Bone marrow (tissue), 2 donors: ENCODE measurements around the gene SFTPA2.
"Not testable (repeated sequence)": the region's sequence is repeated elsewhere in the genome, so short reads cannot be mapped to it uniquely, and the experiment has no call there.

ENCODE experiments used
- DNase-seq, 2 donors: peaks; one replicate each; lab custom pipeline; 2025; lab: John Stamatoyannopoulos, UW

SFTPA2 gene

DNA sequence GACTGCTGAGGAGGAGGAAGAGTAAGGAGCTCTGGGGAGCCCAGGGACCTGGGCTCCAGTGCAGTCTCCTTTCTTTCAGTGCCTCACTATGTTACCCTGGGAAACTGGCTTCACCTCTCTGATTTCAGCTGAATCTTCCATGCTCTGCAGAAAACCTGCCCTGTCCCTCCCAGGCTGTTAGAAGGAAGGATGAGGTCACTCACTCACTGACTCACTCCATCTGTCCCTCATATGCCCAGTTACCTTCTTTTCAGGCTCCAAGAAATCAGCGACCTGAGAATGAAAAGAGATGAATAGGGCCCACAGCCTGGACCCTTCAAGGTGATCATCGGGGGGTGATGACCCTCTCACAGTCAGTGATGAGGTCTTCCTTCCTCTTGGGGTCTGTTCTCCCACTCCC, 481 bp downstream of the SFTPA2 start:
- DNase-seq: no peak

GRCh38 chr10:79556961-79557360, 3.2 kb downstream of the SFTPA2 start:
- not testable (repeated sequence) for DNase-seq

DNA sequence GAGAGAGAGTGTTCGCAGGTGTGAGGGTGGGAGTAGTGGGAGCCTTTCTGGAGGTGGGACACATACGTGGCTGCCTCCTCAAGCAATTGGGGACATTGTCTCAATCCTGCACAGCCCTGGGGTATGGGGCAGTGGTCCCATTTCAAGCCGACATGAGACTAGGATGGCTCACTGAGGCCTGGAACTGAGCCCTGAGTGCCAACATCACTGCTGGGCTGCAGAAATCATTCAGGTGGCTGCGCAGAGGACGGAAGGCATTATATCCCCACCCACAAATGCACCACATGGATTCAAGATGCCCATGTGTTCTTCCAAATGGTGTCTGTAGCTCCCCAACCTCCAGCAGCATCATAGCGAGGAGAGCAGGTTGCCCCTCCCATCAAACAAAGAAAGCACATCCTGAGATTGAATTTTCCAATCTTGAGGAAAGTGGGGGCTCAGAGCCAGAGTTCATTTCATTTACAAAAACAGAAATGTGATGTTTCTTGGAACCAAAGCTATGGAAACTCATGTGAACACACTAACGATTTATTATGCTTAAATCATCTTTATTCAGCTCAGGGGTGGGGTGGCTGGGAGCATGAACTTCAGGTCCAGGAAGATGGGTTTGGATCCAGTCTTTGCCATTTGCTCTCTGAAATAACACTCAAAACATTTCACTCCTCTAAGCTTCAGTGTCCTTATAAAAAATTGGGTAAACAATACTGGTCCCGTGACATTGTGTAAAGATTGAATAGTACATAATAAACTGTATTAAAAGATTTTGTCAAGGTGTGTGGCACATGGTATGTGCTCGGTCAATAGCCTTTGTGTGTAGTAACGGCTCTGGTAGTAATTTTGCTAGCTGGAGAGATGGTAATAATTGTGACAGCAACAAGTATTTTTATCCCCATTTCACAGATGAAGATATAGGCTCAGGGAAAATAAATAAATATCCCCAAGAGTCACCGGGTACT, 4.6 kb downstream of the SFTPA2 start:
- no peak for DNase-seq

- no peak for DNase-seq
Observed at GRCh38 chr10:79552143-79552542, 8.1 kb downstream of the SFTPA2 start.

DNA sequence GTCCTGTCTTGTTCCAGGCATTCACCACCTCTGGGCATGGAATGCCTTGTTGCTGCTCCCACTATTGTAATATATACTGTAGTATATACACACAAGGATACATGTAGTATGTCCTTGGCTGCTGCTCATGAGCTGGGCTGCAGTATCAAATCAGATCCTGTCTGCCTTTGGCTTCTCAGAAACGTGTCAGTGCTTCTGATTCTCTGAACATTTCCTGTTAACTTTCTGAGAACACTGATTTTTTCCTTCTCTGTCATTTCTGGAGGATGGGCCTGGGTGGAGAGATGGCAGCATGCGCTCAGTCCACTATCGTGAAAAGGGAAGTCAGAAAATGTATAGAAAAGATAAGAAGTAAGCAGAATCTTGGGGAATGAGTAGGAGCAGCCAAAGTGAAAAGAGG, 12.2 kb downstream of the SFTPA2 start:
- no peak for DNase-seq

- not testable (repeated sequence) for DNase-seq
Observed at GRCh38 chr10:79547128-79547527, 13.1 kb downstream of the SFTPA2 start.

GRCh38 chr10:79544926-79545659, 15.1 kb downstream of the SFTPA2 start:
- DNase-seq: not testable (repeated sequence)

DNA sequence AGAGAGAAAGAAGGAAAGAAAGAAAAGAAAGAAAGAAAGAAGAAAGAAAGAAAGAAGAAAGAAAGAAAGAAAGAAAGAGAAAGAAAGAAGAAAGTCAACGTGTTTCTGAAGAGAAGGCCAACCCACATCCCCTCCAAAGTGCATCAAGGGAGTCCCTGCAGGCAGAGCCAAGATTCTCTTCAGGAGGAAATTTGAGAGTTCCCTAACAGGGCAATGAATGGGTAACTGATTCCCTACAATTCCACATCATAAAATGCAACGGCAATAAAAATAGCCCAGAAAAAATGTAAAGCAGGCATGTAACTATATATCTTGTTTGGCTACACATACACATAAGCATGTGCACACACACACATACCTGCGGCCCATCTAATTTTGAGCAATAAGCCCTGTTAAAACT, 15.8 kb downstream of the SFTPA2 start:
- not testable (repeated sequence) for DNase-seq

DNA sequence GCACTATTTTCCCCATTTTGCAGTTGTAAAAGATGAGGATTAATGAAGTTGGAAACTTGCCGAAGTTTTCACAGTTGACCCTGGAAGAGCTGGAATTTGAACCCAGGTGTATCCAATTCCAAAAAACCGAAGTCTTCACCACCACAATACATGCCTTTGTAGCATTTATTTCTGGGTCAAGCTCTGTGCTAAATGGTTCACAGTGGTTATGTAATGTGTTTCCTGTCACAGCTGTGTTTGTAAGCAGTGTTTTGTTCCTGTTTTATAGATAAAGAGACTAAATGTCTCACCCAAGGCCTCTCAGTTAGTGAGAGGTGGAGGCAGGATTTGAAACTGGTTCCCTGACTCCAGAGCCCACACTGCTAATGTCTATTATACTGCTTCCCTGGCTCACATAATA, 17.6 kb downstream of the SFTPA2 start:
- no peak for DNase-seq

GRCh38 chr10:79540930-79541329, 19.3 kb downstream of the SFTPA2 start:
- not testable (repeated sequence) for DNase-seq

DNA sequence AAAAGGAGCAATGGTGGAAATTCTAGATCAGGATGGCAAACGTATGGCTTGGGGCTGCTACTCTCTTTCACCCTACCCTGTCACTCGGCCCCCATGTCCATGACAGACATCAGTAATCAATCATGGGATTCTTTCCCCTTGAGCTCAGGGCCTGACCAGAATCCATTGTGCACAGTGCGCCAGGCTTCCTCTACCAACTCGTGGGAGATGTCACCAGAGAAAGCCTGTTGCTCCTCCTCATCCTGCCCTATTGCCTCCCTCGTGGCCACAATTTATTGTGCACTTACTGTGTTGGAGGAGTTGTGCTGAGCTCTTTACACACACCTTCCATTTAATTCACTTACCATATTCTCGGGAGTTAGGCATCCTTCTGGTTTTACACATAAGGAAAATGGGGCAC, 21.9 kb downstream of the SFTPA2 start:
- DNase-seq: not testable (repeated sequence)

DNA sequence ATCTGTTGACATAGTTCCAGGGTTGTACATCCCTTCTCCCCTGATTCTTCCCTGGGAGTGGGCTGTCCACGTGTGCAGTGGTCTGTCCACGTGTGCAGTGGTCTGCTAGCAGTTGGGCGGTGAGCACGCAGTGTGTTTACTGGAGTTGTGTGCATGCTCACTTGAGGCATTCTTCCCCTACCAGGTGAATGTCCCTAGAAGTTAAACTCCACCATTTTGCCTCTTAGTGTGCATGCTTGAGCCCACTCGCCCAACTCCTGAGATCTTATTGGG, 26.4 kb downstream of the SFTPA2 start:
- not testable (repeated sequence) for DNase-seq

DNA sequence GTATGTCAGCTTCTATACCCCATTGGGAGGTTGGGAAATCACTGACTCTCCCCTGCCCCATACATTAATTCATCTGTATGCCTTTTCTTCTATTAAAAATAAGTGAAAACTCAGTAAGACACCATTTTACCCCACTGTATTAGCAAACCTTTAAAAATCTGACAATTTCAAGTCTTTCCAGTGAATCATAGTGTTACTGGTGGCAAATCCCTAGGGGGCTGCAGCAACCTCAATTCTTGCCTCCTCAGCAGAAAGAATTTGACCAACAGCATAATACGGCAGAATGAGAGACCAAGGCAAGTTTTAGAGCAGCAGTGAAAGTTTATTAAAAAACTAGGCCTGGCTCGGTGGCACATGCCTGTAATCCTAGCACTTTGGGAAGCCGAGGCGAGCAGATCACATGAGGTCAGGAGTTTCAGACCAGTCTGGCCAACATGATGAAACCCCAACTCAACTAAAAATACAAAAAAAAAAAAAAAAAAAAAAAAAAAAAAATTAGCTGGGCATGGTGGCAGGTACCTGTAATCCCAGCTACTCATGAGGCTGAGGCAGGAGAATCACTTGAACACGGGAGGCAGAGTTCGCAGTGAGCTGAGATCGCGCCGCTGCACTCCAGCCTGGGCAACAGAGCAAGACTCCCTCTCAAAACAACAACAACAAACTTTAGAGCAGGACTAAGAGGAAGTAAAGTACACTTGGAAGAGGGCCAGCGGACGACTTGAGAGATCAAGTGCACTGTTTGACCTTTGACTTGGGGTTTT, 26.9 kb downstream of the SFTPA2 start:
- DNase-seq: not testable (repeated sequence)

- not testable (repeated sequence) for DNase-seq
Observed at GRCh38 chr10:79528261-79528660, 31.9 kb downstream of the SFTPA2 start.

- not testable (repeated sequence) for DNase-seq
Observed at GRCh38 chr10:79525049-79525710, 35.0 kb downstream of the SFTPA2 start.

DNA sequence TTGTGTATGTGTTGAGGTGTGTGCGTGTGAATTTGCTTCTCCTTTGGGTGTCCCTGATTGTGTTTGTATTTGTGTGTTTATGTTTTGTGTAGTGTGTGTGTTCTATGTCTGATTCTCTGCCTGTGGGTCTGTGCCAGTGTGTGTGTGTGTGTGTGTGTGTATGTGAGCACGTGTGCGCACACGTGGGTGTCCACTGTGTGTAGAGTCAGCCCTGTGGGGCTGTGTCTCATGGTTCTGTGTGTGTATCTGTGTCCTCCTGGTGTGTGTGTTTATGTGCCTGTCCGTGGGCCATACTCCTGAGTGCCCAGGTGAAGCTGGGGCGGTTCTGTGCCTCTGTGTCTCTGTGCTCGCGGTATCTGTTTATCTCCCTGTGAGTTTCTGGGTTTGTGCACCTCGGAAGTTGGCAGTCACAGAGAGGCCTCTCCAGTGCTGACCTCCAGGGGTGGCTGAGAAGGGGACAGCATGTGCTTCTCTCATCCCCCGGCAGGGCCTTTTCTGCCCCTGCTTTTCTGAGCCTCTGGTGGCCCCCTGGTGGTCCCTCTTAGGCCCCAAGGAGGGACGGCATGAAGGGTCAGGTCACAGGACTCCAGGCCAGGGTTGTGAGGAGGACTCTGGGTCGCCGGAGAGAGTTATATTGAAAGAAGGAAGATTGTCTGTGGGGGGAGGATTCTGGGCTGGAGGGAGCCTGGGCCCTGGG, 36.9 kb downstream of the SFTPA2 start:
- not testable (repeated sequence) for DNase-seq

DNA sequence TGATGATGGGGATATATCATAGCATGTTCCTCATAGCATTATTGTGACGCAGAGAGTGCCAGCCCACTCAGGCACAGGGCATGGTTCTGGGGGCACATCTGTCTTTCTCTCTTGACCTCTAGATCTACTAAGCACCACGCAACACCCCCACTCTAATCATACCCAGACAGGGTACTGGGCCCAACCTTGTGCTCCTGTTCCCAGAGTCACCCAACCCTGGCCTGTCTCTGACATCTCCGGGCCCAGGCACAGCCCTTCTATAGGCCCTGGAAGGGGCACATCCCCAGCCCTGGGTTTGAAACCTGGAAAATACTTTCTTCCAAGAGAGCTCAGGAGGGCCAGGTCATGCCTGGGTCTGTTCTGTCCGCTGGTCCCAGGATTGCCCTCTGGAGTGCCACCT, 37.7 kb downstream of the SFTPA2 start:
- not testable (repeated sequence) for DNase-seq

DNA sequence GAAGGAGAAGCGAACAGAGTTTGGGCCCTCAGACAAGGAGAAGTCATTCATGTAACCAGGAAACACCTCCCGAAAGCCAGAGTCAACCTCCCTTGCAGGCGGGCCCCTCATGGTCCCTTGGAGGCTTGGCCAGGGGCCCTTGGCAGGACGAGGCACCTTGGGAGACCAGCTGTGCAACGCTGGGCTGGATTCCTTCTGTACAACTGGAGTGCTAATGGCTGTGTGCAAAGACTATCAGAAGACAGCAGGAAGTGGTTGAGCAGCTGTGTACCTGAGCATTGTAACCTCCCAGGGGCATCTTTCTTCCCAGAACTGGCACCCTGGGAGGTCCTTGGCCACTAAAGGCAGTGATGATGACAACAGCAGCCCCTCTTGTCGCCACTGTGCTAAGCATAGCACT, 38.5 kb downstream of the SFTPA2 start:
- not testable (repeated sequence) for DNase-seq

- DNase-seq: not testable (repeated sequence)
Observed at GRCh38 chr10:79517567-79517966, 42.6 kb downstream of the SFTPA2 start.

- not testable (repeated sequence) for DNase-seq
Observed at GRCh38 chr10:79516532-79517205, 43.5 kb downstream of the SFTPA2 start.
